ENCODE results near the gene OGFOD1. TPM values are rescaled to one million over a fixed set of nuclear protein-coding genes. Genes with fewer than 3 reads are reported as not detected.

Gene OGFOD1
- total RNA-seq, 1 experiment from 2014 or later: 35.8 TPM

DNA sequence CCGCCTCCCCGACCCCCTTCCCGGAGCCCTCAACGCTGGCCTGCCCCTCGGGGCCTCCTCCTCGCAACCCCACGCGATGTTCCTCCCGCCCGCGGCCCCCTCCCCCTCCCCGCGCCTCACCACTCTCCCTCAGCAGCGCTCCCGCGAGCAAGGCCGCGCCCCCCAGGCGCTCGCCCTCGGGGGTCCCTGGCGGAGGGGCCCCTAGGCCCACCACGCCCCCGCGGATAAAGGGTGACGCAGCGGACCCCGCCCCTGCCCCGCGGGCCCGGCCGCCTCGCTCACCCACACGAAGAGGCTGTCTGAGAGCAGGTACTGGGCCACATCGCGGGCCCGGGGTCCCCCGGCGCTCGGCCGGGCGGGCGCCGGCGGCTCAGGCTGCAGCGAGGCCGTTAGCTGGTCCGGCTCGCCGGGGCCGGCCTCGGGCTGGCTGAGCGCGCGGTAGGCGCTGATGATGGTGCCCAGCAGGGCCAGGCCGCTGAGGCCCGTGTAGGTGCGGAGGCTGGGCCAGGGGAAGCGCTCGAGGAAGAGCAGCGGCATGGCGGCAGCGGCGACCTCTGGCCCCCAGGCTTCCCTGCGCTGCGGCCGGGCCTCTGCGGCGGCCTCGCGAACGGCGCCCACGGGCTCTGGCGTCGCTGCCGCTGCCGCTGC, 26.4 kb upstream of the OGFOD1 start:
- in situ Hi-C loops (cut with HindIII; ENCODE audit: low pct_unique_long_range_greater_than_20kb, low sequenced_read_pairs) (no loop called here), intact Hi-C loops (cut with micrococcal nuclease; ENCODE audit: unreplicated experiment) (no loop called here)
- peak overlapping the region; percentile 58 to 74 for H3K4me3 ChIP-seq (ENCODE audit: low read depth in 2 of 2, low read length in 2 of 2)
- H3K27ac ChIP-seq (ENCODE audit: low read length): no peak overlapping the region
- no peaks in the 10 kb centered on the region for H3K36me3 ChIP-seq (ENCODE audit: control insufficient read depth, insufficient read depth, low read length)
- no peaks in the 10 kb centered on the region for H3K9me3 ChIP-seq (ENCODE audit: control insufficient read depth, insufficient read depth, low read depth, low read length)
- TF ChIP-seq TCF7L2 (IDR thresholded peaks at IDR 0.05; ENCODE audit: low read depth, low read length) (no peak), POLR2AphosphoS5 (IDR thresholded peaks at IDR 0.05; ENCODE audit: low read depth, low read length) (no peak), SIN3A (IDR thresholded peaks at IDR 0.05; ENCODE audit: borderline replicate concordance, insufficient read depth, low read depth, low read length) (no peak)
- no TSS peak for BruUV-seq (replicated peaks)
- DNase-seq (ENCODE audit: low read depth, low spot score) (no peak), ATAC-seq (peak; percentile 82)
- ChIA-PET CTCF (no interaction called here), POLR2A (no interaction called here)
- H3K27me3 ChIP-seq (ENCODE audit: control insufficient read depth, insufficient read depth, low read length): no peaks in the 10 kb centered on the region
- H3K4me1 ChIP-seq (ENCODE audit: control insufficient read depth, insufficient read depth, low read length): peaks cover 26% of the 10 kb centered on the region

- H3K4me3 ChIP-seq (ENCODE audit: low read depth in 2 of 2, low read length in 2 of 2): peak within 1 kb of the TSS; percentile 58 to 74
- peak within 1 kb of the TSS; percentile 70 for H3K27ac ChIP-seq (ENCODE audit: low read length)
- peaks cover 2% of the 10 kb centered on the region; the same call in 1 of the 2 replicates for H3K36me3 ChIP-seq (ENCODE audit: control insufficient read depth, insufficient read depth, low read length)
- ChIA-PET POLR2A (no interaction called here), CTCF (no interaction called here)
- H3K27me3 ChIP-seq (ENCODE audit: control insufficient read depth, insufficient read depth, low read length): no peaks in the 10 kb centered on the region
- intact Hi-C loops (cut with micrococcal nuclease; ENCODE audit: unreplicated experiment) (no loop called here), in situ Hi-C loops (cut with HindIII; ENCODE audit: low pct_unique_long_range_greater_than_20kb, low sequenced_read_pairs) (no loop called here)
- no peaks in the 10 kb centered on the region for H3K9me3 ChIP-seq (ENCODE audit: control insufficient read depth, insufficient read depth, low read depth, low read length)
- ATAC-seq (peak; percentile 98), DNase-seq (ENCODE audit: low read depth, low spot score) (no peak)
- no TSS peak for BruUV-seq (replicated peaks)
- TF ChIP-seq SIN3A (IDR thresholded peaks at IDR 0.05; ENCODE audit: borderline replicate concordance, insufficient read depth, low read depth, low read length) (no peak; the same call in 1 of the 2 replicates), TCF7L2 (IDR thresholded peaks at IDR 0.05; ENCODE audit: low read depth, low read length) (no peak), REST (IDR thresholded peaks at IDR 0.05; ENCODE audit: insufficient read depth in 1 of 2, low read depth in 2 of 2, low read length in 1 of 2) (no peak), POLR2AphosphoS5 (IDR thresholded peaks at IDR 0.05; ENCODE audit: low read depth, low read length) (no peak)
- TF ChIP-seq, protein P1, sequence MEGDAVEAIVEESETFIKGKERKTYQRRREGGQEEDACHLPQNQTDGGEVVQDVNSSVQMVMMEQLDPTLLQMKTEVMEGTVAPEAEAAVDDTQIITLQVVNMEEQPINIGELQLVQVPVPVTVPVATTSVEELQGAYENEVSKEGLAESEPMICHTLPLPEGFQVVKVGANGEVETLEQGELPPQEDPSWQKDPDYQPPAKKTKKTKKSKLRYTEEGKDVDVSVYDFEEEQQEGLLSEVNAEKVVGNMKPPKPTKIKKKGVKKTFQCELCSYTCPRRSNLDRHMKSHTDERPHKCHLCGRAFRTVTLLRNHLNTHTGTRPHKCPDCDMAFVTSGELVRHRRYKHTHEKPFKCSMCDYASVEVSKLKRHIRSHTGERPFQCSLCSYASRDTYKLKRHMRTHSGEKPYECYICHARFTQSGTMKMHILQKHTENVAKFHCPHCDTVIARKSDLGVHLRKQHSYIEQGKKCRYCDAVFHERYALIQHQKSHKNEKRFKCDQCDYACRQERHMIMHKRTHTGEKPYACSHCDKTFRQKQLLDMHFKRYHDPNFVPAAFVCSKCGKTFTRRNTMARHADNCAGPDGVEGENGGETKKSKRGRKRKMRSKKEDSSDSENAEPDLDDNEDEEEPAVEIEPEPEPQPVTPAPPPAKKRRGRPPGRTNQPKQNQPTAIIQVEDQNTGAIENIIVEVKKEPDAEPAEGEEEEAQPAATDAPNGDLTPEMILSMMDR (IDR thresholded peaks at IDR 0.05): peak; percentile 66
- H3K4me1 ChIP-seq (ENCODE audit: control insufficient read depth, insufficient read depth, low read length): peaks cover 23% of the 10 kb centered on the region
Observed at GRCh38 chr16:56425439-56425832, 25.9 kb upstream of the OGFOD1 start, which contains the start of gene AMFR. TSS of gene AMFR (minus strand) at chr16:56425545. CDS start at chr16:56425327, 218 bp downstream.

DNA sequence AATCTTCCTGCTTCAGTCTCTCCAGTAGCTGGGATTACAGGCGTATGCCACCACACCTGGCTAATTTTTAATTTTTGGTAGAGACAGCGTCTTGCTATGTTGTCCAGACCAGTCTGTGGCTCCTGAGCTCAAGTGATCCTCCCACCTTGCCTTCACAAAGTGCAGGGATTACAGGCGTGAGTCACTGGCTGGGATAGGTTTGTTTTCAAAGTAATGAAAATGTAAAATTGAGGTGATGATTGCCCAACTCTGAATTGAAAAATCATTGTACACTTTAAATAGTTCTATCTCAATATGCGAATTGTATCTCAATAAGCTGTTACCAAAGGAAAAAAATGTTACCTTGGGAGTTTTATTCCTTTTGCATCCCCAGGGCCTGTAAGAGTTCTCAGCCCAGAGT, 24.8 kb upstream of the OGFOD1 start:
- Histone ChIP-seq H3K9me3 (ENCODE audit: control insufficient read depth, insufficient read depth, low read depth, low read length) (no peaks in the 10 kb centered on the region), H3K36me3 (ENCODE audit: control insufficient read depth, insufficient read depth, low read length) (peaks cover 2% of the 10 kb centered on the region; the same call in 1 of the 2 replicates), H3K4me3 (ENCODE audit: low read depth in 2 of 2, low read length in 2 of 2) (no peak overlapping the region), H3K27ac (ENCODE audit: low read length) (no peak overlapping the region), H3K4me1 (ENCODE audit: control insufficient read depth, insufficient read depth, low read length) (peaks cover 20% of the 10 kb centered on the region), H3K27me3 (ENCODE audit: control insufficient read depth, insufficient read depth, low read length) (no peaks in the 10 kb centered on the region)
- no peak for DNase-seq (ENCODE audit: low read depth, low spot score)
- ChIA-PET POLR2A (no interaction called here), CTCF (no interaction called here)
- TF ChIP-seq, protein P1 (IDR thresholded peaks at IDR 0.05): no peak
- TF ChIP-seq TCF7L2 (IDR thresholded peaks at IDR 0.05; ENCODE audit: low read depth, low read length) (no peak), POLR2AphosphoS5 (IDR thresholded peaks at IDR 0.05; ENCODE audit: low read depth, low read length) (no peak), SIN3A (IDR thresholded peaks at IDR 0.05; ENCODE audit: borderline replicate concordance, insufficient read depth, low read depth, low read length) (no peak), REST (IDR thresholded peaks at IDR 0.05; ENCODE audit: insufficient read depth in 1 of 2, low read depth in 2 of 2, low read length in 1 of 2) (no peak)
- intact Hi-C loops (cut with micrococcal nuclease; ENCODE audit: unreplicated experiment): no loop called here
- in situ Hi-C loops (cut with HindIII; ENCODE audit: low pct_unique_long_range_greater_than_20kb, low sequenced_read_pairs): no loop called here
- BruUV-seq (replicated peaks): no TSS peak
- no peak for ATAC-seq
